HT-29 (cell line): ENCODE data around the gene ADORA2A. TPM values are rescaled to one million over a fixed set of nuclear protein-coding genes. Genes with fewer than 3 reads are reported as not detected.

Source experiments
- DNase-seq: peaks from one replicate; pipeline ENCODE4 v3.0.0-alpha.2; 2015; ENCODE audit warnings: low spot score
- total RNA-seq: library from RNA; depleted of rRNA; stranded (reverse); fragments of >200 nt; shearing (Covaris generic); gene quantifications from 2 replicates; pipeline ENCODE4 v1.2.3, GENCODE V29; 2014

ADORA2A gene
- total RNA-seq, 1 experiment from 2014 or later: 0.36 TPM

DNA sequence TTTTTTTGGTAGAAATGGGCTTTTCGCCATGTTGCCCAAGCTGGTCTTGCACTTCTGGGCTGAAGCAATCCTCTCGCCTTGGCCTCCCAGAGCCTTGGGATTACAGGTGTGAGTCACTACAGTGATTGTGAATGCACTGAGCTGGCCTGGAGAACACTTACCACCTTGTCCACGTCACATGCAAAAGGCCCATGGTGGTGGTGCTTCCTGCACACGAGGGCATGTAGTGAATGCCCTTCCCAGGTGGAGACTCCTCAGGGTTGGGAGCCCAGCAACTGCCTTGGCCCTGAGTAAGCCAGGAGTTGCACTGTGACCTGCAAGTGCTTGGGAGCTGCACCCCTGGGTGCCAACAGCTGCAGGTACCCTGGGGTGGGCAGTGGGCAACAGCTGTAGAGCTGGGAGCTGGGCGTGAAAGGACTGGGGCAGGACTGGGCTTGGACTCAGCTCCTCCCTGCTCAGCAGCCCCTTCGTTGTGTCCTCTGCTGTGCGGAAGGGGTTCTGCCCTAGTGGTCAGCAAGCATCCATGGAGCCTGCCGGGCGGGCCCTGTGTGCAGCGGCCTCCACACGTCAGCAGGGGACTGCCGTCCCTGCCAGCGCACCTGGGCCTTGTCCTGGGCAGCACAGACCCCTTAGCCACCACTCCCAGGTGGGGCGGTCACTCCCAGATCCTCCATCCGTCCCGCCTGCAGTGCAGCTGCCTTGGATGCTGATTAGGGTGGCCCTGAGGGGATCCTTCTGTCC is 9.3 kb upstream of the ADORA2A start:
- DNase-seq: no peak

DNA sequence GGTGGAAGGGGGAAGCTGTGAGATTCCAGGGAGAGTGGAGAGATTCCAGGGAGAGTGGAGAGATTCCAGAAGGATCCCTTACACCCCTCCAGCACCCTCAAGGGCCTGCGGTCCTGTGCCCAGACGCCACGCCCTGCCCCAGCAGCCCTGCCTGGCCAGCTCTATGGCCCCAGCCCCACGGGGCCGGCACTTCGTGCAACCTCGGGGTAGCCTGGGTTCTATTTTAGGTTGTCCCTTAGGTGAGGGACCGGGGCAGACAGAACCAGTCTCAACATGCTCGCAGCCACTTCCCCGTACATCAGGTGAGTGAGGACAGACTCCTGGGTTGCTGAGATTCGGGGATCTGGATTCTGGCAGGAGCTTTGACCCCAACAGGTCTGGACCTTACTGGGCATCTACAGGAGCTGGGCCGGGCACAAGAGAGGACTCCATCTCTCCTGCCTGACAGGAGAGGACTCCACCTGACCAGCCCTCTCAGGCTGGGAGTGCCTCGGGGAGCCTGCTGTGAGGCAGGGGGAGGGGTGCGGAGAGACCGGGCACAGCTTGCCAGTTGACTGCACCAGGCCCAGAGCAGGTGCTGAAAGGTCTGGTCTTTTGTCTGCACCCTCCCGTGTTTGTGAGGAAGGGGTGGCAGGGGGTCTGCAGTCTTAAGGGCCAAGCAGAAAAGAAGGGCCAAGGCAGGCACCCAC is 8.5 kb upstream of the ADORA2A start:
- no peak for DNase-seq

DNA sequence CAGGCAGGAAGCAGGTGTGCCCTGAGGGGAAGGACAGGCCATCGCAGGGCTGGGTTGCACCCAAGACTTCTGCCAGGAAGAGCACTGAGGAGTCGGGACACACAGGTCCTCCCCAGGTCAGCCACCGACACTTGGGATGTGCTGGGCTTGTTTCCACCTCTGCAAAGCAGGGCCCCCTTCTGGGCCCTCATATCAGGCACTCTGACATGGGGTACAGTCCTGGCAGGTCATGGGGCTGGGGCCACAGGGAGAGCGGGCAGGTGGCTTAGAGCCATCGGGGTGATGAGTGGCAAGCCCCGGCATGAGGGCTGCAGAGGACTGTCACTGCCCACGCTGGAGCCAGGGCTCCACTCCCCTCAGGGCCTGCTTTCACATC is 7.9 kb upstream of the ADORA2A start:
- DNase-seq: no peak

DNA sequence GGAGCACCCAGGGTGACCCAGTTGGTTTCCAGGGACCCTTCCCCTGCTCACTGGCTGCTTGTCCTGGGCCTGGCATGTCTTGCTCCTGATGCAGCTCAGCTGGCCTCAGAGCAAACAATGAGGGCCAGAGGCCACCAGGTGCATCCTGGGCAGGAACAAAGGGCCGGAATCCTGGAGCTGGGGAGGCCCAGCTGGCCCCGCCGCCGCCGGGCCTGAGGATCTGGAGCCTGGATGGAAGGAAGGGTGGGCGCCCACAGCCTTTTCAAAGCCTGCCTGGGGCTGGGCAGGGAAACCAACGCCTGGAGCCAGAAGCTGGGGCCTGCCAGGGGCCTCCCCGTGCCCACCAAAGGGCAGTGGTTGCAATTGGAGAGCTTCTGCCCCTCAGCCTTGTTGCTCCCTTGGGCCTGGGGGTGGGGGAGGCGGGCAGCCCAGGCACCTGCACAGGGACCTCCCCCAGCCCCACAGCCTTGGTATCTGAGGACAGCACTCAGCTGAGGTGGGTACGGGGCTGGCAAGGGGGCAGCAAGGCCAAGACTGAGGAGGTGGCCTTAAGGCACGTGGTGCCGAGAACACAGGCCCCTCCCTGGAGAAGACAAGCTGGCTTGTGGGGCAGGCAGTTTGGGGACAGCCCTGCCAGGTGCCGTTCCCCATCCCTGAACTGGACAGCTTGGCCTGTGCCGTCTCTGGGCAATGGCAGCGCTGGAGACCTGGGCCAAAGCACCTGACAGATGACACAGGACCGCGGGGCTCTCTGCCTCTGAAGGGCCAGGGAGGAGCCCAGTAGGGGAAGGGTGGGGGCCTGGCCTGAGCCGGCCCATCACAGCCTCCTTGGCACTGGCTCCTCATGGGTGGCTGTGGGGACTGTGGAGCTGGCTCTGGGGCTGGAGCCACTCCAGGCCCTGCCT is 7.1 kb upstream of the ADORA2A start:
- no peak for DNase-seq

DNA sequence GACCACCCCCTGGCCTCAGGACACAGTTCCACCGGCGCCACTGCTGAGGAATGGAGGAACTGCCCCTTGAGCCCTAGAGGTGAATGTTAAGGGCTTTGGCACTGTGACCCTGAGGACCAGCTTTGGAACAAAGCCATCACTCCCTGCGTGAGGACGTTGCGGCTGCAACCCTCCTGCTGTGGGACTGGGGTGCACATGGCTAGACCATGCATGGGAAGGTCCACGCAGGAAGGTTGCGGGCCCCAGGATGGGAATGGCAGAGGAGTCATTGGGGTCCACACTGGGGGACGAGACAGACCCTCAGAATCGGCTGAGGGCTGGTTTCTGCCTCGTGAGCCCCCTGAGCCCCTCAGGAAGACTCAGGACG is 6.4 kb upstream of the ADORA2A start:
- no peak for DNase-seq

DNA sequence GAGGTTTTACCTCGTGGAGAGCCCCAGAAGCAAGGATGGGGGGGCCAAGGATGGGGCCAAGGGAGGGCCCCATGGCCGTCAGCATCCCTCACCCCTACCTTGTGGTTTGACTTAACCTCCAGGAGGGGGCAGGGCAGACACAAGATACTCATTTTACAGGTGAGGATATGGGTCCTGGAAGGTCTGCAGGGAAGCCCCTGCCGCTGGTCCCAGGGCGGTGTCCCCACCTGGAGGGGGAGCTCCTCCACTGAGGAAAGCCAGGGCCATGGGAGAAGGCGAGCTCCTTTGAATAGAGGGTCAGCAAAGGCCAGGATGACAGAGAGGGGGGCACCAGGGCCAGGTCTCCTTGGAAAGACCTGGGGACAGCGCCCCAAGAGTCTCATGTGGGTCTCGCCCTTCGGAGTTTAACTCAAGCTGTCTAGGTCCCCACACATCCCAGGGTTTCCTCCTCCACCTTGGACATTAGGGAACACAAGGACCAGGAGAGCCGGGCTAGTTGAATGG is 5.9 kb upstream of the ADORA2A start:
- no peak for DNase-seq

DNA sequence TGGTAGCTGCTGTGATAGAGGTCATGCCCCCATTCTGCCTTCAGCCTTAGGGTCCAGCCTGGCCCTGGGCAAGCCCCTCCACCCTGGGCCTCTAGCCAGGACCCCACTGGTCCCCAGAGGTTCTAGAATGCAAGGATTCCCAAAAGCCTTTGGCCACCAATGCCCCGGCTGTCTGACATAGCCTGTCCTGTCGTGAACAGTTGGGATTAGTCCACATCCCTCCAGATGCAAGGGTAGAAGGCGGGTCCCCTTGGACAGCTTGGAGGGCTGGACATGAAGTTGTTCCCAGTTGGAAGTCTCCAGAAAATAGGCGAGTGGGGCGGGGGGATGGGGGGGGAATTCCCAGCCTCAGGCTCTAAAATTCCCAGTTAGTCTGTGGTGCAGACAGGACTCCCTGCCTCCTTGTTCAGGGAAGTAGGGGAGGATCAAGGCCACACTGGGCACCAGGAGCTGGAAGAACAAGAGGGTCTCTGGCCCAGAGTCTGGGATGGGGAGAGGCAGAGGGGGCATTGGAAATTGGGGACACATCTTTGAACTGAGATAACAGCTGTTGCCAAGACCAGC is 5.2 kb upstream of the ADORA2A start:
- no peak for DNase-seq

DNA sequence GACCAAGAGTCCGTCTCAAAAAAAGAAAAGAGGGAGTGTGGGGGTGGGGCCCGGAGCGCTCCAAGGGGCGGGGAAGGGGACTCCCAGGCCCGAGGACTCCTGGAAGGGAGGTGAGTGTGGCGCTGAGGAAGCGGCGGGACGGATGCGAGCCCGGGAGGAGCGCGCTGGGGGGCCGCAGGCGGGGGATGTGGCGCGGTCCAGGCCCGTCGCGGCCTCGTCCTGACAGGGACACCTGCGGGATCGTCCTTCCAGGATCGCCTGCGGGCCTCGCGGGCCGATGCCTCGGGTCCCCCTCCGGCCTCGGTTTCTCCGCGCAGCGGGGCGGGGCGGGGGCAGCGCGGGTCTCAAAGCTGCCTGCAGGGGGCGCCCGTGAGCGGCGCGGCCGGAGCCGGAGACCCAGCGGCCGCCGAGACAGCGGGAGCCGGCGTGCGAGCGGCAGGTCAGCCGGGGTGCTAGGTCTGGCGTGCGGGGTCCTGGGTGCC is 3.8 kb upstream of the ADORA2A start:
- DNase-seq: no peak

DNA sequence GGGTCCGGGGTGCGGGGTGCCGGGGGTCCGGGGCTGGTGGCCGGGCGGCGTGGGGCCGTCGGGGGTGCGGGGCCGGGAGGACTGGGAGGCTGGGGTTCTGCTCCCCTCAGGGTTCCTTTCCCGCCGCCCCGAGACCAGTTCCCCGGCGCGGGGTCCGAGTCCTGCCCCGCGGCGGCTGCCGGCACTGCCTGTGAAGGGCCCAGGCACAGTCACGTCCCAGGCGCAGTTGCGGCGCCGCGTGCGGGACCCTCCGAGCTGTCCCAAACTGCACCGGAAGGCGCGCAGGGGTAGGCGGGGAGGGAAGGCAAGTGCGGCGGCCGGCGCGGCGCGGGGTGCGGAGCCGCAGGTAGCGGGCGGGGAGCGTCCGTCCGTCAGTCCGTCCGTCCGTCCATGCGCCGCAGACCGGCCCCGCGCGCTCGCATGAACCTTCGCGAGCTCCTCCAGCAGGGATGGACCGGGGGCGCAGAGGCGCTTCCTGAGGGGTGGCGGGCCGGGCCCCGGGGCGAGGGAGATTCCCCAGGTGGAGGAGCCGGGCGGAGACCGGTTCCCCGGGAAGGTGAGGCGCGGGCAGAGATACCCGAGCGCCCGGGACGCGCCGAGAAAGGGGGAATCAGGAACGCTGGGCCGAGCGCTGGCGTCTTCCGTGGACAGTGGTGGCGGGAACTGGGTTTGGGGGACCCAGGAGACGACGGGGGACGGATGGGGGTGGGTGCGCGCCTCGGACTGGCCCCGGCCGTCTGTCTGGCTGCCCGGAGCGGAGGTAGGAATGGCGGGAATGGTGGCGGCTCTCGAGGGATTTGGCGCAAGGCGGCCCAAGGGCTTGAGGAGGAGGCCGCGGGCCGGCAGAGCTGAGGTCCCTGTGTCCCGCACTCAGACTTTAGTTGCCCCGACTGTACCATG is 3.1 kb upstream of the ADORA2A start:
- no peak for DNase-seq

DNA sequence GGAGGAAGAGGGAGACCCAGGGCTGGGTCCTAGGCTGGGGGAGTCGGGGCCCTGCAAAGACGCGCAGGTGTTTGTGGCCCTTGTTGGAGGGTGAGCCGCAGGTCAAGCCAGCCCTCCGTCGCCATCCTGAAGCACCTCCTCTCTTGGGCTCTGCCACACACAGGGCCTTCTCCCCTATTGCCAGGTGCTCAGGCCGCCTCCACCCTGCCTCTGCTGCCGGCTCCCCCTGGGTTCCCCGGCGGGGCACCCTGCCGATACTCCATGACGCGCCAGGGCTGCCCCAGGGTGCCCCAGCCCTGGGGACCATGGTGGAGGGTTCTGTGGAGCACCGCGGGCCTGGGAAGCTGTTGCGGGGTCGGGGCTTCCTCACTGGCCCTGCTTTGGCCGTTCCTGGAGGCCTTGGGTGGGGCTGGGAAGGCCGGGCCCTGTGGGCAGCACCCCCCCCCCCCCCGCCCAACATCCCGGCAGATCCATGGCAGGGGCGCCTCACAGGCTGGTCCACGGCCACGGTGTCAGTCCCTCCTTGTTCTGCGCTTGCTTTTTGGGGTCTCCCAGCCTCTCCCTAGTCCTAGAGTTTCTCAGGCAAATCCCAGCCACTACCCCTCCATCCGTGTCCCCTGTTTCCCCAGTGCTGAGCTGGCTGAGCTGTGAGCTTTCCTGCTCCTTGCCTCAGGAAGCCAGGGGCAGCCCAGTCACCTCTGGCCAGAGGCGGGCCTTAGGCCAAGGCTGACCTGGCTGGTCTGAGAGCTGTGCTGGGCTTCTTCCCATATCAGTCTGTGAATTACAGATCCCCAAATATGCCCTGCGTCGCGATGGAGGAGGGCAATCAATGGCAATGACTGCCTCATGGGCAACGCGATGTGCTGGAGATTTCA is 2.3 kb upstream of the ADORA2A start:
- DNase-seq: no peak

DNA sequence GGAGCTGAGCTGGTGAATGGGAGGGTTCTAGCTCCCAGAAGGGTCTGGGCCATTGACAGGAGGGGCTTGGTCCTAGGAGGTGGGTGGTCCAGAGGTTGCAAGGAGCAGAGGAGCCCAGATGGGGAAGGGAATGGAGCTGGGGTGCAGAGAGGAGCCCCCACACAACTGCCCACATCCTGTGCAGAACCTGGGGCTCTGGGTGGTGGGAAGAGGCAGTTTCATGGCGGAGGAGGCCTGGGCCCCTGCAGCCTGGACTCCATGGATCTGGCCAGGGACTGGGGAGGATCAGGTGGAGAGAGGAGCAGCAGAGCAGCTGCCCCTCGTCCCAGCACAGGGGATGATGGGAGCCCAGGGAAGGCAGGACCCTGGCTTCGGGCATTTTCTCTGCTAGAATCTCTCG is 963 bp upstream of the ADORA2A start:
- no peak for DNase-seq

DNA sequence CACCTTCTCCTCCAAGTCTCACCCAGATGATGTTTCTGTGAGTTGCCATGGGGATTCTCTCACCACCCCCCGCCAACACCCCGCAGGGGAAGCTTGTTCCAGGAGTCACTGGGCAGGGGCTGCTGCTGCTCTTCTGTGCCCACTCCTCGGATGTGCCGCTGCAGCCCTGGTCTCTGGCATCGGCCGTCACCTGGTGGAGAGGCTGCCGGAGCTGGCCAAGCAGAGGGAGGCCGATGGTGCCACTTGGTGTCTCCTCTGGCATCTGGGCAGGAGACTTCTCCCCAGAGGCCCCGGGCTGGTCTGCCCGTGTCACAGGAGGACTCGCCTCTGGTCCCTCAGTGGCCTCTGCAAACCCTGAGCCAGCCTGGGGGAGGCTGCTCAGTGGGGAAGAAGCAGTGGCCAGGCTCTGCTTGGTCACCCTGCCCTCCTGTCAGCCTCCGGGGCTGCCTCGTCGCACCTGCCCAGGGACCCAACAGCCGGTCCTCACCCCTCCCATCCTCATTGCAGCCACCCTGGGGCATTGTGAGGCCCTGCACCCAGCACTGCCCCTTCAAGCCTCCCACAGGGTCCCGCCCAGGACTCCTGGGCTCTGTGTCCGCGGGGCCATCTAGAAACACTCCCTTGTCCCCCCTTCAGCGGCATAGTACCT is 424 bp upstream of the ADORA2A start:
- DNase-seq: no peak

DNA sequence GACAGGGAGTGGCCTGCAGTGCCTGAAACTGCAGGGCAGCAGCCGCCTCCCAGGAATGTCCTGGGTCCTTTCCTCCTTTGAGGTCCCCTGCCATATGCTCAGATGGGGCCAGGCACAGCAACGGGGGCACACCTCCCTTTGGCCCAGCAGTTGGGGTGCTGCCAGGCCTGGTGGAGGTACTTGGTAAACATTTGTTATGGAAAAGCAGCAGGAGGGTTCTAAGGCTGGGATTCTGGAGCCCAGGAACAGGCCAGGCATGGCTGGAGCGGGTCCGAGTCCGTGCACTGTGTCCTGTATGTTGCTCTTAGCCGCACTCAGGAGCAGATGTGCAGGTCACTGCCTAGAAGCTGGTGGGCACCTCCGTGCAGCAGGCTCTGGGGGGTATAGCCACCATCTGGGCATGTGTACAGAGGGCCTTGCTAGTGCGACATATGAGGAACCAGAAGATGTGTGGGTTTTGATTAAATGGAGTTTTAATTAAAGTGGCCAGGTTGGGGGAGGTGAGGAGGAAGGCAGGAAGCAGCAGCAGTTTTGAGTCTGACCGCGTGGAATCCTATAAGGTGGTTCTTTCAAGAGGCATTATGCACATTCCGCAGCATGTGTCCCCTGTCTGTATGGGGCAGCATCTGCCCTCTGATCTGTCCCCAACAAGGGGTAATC is 1.5 kb downstream of the ADORA2A start:
- no peak for DNase-seq

DNA sequence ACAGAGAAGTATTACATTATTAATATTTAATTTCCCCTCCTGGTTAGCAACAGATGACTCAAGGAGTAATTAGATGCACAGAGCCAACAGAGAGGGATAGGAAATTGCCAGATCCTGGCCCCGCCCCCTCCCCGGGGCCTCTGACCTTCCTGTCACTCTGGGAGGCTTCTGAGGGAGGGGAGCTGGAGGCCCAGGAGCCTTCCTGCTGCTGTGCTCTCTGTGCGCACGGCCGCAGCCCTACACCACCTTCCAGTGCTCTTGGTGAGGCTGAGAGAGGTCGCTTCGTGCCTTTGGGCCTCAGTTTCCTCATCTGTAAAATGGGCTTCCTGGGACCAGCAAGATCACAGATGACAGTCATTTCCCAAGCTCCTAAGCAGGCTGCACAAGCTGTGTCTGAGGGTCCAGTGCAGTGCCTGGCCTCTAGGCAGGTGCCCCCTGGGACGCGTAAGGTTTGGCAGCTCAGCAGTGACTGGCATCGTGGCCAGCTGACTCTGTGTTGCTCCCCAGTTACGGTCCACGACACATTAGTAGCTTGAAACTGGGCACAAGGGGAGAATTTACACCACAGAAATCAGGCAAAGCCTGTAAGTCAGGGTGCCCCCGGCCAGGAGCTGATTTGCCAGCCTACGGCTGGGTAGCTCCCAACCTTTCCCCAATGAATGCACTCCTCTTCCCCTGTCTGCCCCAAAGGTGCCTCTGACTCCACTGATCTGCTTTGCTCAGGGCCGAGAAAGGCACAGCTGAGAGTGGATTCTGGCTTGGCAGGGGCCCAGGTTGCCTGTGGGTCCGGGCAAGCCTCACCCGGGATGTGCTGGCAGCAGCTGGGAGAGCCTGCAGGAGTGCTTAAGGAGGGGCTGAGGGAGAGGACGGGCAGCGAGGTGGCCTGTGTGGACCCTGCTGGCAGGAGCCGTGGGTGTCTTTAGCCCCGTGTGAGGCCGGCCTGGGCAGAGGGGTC is 2.3 kb downstream of the ADORA2A start:
- no peak for DNase-seq

DNA sequence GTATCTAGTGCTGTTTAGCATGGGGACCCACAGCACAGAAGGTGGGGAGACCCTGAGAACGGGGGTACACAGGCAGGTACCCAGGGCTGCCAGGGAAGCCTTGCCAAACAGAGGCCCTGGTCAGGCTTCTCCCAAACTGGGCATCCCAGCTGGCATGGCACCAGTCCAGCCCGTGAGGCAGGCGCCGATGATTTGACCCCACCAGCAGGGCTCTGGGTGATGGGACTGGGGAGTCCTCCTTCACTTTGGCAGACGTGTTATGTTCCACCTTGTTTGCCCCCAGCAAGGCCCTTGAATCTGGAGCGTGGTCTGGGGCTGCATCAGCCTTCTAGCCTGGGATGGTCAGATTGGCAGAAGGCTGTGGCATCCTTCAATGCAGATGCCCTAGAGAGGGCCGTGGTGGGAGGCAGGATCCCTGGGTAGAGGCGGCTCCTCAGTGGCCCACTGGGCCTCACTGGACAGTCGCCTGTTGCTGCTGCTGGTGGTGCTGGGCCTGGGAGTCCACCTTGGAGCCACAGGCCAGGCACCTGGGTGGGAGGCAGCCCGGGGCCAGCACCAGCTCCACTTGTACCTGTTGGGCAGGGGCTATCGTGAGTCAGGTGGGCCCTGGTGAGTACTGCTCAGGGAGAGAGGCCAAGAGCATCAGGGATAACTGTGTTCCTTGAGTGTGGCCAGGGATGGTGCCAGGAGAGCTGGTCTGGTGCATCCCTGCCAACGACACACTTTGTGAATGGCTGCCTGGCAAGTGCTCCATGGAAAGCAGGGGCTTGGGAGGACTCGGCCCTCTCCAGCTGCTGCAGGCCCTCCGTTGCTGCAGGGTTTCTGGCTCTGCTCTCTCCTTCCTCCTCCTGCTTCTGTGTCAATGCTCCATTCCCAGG is 3.3 kb downstream of the ADORA2A start:
- no peak for DNase-seq

DNA sequence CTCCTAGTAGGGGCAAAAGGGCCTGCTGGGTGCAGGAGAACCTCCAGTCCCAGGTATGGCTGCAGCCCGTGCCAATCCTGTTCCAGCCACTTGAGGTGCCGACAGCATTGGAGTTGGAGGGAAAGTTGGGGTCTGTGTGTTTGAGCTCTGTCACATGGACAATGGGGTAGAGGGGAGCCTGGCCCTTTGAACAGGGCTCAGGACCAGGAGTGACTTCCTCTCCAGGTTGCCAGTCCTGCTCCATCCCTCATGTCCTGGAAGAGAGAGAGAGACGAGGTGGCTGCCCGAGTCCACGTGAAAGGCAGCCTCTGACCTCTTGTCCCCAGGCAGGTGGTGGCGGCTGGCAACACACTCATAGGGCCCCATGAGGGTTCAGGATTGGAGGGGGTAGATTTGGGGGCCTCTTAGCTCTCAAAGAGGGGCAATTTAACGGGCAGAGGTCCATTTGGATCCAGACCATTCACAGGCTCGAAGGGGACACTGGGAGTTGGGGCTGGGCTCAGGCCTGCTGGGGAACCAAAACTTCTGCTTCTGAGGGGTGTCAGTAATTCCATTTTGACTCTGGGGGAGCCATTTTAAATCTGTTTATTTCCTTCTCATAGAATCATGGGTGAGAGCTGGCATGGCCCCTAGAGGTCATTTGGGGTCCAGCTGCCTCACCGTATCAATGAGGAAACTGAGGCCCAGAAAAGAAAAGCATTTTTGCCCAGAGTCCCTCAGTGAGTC is 4.1 kb downstream of the ADORA2A start:
- no peak for DNase-seq
